HG02623 (cell line): ENCODE results near the gene FLG.
"Not testable (repeated sequence)": the region's sequence is repeated elsewhere in the genome, so short reads cannot be mapped to it uniquely, and the experiment has no call there.

Experiments used
- ATAC-seq: cut with Tn5 transposase; IDR thresholded peaks from one replicate; pipeline ENCODE4 v1.9.1; 2021; ENCODE audit warnings: moderate library complexity; ENCODE audit not compliant: unreplicated experiment

Gene FLG

DNA sequence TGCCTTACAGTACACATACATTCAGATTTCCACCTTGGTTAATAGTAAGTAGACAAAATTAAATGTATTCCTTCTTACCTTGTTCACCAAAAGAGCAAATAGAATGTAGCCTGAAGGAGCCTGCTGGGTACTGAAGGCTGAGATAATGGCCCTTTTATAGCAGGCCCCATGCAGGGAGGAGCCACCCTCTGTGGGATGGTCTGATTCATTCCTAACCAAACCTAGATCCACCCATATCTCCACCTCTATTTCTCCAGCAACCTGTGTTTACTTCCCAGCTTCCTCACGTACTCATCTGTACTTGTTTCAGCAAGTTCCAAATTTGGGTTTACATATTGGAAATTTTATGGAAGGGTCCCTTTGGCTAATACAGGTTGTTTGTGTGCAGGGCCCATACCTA, at the start of gene FLG:
Gene FLG (minus strand): TSS at position 129 of the 400 bp plus-strand sequence. CDS start 9,783 bp downstream, outside the sequence.
- no peak for ATAC-seq

DNA sequence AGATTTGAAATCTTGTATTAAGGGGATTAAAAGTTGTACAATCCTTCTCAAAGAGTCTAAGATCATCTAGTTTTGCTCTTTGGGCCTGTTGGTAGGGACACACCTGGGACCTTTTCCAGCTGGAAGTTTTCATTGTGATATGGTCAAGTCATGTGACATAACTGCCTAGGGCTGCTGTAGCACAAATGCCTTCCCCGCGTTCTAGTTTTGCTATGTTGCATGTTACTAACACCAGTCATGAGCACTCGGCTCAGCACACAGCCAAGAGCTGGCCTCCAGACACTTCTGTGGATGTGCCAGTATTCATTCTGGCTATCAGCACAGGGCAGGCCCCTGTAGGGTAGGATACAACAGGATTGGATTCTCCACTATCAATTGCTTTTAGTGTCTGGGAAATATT, 49.4 kb upstream of the FLG start:
- ATAC-seq = no peak

DNA sequence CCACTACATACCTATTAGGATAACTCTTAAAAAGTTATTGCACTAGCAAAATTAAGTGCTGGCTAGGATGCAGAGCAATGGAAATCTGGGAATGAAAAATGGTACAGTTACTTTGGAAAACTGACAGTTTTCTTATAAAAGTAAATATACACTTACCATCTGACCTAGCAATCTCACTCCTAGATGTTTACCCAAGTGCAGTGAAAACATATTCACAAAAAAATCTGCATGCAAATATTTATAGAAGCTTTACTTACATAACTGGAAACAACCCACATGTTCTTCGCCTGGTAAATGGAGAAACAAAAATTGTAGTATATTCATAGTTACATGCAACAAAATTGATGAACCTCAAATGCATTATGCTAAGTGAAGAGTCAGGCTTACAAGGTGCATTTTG, 47.6 kb upstream of the FLG start:
- ATAC-seq = no peak

- no peak for ATAC-seq
Observed at GRCh38 chr1:152367436-152367835, 42.4 kb upstream of the FLG start.

- ATAC-seq = no peak
Observed at GRCh38 chr1:152359906-152360305, 34.9 kb upstream of the FLG start, which contains the start of gene FLG2. FLG2 (minus strand) TSS chr1:152360006; CDS start chr1:152358884, 1,122 bp downstream.

- ATAC-seq = no peak
Observed at GRCh38 chr1:152356736-152357135, 31.7 kb upstream of the FLG start.

- no peak for ATAC-seq
Observed at GRCh38 chr1:152349611-152350010, 24.6 kb upstream of the FLG start.

DNA sequence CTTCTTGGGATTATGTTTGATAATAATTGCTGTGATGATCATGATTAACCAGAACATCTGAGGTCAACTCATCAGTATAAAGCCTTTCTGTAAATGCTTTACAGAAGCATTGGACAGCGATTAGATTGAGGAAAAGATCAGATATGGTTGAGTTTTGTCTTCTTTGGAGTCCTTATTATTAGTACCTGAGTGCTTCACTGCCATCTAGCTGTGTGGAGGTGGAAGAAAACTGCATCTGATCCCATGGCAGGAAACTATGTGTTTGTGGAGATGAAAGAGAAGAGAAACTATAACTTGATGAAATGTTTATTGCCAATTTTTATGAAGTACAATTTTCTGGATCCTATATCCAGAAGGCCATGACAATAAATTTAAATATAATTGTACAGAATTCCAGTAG, 23.4 kb upstream of the FLG start:
- no peak for ATAC-seq

DNA sequence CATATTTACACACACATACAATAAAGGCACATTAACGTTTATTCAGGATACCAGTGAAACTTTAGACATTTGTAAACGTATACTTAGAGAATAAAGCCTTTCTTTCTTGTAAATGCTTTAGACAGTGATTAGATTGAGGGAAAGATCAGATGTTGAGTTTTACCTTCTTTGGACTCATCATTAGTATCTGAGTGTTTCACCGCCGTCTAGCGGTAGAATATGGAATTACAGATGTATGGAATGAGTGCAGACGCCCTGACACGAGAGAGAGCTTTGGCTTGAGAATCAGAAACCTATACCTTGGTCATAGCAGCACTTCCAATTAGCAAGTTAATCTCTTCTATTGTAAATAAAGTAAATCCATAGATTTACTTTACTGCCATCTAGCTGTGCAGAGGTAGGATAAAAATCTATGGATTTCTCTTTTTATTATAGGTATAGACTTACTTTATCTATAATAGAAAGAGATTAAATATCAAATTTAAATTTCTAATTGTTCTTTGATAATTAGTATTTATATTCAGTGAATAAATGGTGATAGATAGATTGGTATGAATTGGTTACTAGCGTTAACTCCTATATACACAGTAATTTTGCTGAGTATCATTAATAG, 22.2 kb upstream of the FLG start:
- ATAC-seq = no peak

- ATAC-seq = no peak
Observed at GRCh38 chr1:152344438-152344837, 19.4 kb upstream of the FLG start.

DNA sequence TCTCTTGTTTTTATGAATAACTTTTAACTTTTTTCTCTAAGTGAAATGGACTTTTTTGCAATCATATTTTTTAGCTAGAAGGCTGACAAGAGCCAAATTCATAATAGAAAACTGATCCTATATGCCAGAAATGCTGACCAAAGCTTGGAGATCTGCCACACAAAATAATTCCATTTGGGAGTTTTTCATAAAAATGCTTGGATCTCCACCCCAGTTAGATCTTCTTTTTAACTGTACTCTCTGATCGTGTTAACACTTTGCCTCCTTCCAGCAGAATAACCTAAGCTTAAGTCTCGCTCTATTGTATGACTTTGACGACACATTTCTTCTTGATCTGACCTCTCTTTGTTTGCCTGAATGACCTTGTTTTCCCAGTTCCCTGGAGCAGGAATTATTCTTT, 18.0 kb upstream of the FLG start:
- no peak for ATAC-seq

DNA sequence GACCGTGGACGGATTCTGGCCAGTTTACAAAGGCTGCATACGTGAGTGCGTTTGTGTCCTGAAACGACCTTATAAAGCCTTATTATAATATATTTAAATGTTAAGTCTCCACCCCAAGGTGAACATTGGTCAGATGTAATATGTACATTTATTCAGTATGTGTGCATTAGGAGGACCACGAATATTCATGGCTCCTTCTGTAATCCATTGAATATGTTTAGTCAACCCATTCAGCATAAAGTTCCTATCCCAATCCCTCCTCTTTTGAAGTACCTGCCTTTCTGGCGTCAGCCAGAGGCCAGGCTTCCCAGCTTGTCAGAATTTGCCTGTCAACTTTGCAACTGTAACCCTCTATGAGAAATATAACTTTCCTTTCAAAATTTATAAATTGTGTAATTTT, 10.4 kb upstream of the FLG start:
- ATAC-seq = no peak

- no peak for ATAC-seq
Observed at GRCh38 chr1:152328801-152329391, 3.9 kb upstream of the FLG start.

- no peak for ATAC-seq
Observed at GRCh38 chr1:152313970-152314369, 11.1 kb downstream of the FLG start.

GRCh38 chr1:152313319-152313801, 11.7 kb downstream of the FLG start:
- no peak for ATAC-seq

DNA sequence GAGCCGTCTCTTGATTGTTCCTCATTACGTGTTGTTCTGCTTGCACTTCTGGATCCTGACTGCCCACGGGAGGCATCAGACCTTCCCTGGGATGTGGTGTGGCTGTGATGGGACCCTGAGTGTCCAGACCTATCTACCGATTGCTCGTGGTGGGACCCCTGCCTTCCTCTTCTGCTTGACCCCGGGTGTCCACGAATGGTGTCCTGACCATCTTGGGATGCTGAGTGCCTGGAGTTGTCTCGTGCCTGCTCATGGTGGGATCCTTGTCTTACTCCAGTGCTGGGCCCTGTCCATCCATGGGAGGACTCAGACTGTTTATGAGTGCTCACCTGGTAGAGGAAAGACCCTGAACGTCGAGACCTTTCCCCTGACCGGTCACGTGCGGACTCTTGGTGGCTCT, 12.9 kb downstream of the FLG start:
- ATAC-seq = not testable (repeated sequence)

DNA sequence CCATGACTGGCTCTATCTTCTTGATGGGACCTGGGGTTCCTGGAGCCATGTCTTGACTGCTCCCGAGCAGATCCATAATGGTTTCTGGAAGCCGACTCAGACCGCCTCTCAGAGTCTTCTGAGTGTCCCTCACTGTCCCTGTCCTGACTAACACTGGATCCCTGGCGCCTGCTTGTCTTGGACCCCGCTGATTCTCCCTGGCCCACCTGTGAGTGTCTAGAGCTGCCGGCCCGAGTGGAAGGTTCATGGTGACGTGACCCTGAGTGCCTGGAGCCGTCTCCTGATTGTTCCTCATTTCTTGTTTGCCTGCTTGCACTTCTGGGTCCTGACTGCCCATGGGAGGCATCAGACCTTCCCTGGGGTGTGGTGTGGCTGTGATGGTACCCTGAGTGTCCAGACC, 15.1 kb downstream of the FLG start:
- no peak for ATAC-seq

DNA sequence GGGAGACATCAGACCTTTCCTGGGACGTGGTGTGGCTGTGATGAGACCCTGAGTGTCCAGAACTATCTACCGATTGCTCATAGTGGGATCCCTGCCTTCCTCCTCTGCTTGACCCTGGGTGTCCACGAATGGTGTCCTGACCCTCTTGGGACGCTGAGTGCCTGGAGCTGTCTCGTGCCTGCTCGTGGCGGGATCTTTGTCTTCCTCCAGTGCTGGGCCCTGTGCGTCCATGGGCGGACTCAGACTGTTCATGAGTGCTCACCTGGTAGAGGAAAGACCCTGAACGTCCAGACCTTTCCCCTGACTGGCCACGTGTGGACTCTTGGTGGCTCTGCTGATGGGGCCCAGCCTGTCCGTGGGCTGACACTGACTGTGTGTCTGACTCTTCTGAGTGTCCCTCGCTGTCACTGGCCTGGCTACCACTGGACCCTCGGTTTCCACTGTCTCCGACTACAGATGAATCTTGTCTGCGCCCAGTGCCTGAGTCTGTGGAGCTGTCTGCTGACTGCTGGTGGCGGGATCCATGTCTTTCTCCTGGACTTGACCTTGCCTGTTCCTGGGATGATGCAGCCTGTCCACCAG, 15.6 kb downstream of the FLG start:
- not testable (repeated sequence) for ATAC-seq

- not testable (repeated sequence) for ATAC-seq
Observed at GRCh38 chr1:152308758-152309157, 16.3 kb downstream of the FLG start.

DNA sequence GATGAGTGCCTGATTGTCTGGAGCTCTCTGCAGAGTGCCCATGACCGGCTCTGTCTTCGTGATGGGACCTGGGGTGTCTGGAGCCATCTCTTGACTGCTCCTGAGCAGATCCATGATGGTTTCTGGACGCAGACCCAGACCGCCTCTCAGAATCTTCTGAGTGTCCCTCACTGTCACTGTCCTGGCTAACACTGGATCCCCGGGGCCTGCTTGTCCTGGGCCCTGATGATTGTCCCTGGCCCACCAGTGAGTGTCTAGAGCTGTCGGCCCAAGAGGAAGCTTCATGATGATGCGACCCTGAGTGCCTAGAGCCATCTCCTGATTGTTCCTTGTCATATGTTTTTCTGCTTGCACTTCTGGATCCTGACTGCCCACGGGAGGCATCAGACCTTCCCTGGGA, 17.1 kb downstream of the FLG start:
- ATAC-seq = not testable (repeated sequence)

DNA sequence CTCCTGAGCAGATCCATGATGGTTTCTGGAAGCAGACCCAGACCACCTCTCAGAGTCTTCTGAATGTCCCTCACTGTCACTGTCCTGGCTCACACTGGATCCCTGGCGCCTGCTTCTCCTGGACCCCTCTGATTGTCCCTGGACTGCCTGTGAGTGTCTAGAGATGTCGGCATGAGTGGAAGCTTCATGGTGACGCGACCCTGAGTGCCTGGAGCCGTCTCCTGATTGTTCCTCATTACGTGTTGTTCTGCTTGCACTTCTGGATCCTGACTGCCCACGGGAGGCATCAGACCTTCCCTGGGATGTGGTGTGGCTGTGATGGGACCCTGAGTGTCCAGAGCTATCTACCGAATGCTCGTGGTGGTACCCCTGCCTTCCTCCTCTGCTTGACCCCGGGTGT, 18.9 kb downstream of the FLG start:
- not testable (repeated sequence) for ATAC-seq

DNA sequence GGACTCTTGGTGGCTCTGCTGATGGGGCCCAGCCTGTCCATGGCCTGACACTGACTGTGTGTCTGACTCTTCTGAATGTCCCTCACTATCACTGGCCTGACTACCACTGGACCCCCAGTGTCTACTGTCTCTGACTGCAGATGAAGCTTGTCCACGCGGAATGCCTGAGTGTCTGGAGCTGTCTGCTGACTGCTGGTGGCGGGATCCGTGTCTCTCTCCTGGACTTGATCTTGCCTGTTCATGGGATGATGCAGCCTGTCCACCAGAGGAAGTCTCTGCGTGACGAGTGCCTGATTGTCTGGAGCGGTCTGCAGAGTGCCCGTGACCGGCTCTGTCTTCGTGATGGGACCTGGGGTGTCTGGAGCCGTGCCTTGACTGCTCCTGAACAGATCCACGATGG, 20.3 kb downstream of the FLG start:
- ATAC-seq = not testable (repeated sequence)
